Limb (tissue), 2 donors: Measurements from ENCODE around the gene PRPF40B.

Experiments used
- DNase-seq, 2 donors: peaks; one replicate each; pipeline ENCODE4 v3.0.0-alpha.2; 2016; ENCODE audit errors: extremely low spot score in 2 of 2

Gene PRPF40B

GRCh38 chr12:49658276-49658675, 34.9 kb downstream of the PRPF40B start:
- DNase-seq = no peak

DNA sequence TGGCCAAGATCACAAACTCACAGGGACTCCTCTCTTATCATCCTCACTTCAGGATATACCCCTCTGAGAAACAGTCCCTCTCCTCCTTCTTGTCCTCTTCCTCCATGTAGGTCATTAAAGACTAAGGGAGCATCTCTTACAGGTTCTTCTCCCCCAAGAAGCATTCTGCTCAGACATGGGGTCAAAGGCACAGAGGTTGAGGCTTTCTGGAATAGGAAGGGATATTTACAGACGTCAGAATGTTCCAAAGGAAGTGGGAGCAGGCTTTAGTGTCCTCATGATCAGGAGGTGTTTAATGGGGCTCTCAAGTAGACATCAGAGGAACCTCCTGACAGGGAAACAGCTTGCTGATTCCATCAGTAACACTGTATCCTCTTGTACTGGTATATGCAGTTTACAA, 36.4 kb downstream of the PRPF40B start:
- DNase-seq = no peak

DNA sequence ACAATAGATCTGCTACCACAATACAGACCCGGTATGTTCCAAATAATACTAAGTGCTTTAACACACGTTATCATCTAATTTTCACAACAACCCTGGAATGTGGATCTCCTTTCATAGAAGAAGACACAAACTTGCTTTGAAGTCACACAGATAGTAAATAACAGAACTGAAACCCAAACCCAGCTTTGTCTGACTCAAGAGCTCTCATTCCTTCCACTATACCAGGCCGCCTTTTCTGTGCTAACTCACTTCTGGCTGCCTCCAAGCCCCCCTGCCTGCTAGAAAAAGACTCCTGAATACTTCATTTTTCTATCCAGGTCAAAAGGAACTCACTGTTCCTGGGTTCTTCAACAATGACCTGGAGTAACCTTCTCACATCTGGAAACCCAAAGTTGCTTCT, 37.8 kb downstream of the PRPF40B start:
- DNase-seq = no peak

DNA sequence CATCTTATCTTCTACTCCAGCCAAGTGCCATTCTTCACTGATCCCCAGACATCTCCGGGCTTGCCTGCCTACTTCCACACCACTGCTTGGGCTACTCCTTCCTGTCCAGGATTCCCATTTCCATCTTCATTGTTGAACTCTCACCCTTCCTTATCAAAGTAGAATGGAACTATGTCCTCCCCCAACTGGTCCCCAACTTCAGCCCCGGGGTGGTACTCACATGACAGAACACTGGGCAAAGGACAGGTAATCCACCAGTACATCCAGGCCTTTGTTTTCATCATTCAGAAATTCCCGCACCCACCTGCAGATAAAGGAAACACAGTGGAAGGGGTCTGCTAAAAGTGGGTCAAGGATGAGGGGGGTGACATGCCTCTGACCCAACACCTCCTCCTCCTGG, 38.4 kb downstream of the PRPF40B start:
- DNase-seq = no peak

DNA sequence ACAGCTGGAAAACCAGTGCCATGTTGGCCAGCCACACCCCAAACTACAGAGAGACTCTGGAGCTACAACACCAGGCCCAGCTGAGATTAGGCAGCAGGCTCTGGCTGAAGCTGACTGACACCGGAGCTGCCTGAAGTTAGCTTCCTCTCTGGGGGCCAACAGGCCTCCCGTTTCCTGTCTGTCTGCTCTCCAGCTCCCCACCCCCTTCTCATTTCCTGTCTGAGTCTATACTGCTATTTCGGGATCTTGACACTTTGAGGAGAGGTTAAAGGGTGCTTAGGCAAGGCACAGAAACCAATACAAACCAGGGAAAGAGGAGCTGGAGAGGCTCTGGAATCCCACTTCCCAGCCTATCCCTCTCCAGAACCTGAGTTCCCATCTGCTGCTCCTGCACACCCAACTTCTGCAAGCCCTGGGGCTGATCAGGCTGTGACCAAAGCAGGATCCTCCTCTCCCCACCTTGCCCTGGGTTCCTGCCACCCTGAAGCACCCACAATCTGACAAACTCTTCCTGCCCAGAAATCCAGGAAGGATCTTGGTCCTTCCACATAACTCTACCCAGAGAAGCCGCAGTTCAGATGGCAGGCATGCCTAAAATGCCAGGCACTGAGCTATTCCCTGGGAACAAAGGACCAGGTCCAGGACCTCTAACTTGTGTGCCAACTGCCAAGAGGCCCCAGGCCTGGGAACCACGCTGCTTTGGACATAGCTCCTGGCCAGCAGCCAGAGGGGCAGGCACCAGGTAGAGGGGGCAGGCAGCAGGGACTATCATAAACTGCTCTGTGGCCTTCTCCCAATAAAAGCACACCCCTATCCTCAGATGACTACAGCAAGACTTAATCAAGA, 39.9 kb downstream of the PRPF40B start:
- peak; percentile 73 to 91 for DNase-seq

DNA sequence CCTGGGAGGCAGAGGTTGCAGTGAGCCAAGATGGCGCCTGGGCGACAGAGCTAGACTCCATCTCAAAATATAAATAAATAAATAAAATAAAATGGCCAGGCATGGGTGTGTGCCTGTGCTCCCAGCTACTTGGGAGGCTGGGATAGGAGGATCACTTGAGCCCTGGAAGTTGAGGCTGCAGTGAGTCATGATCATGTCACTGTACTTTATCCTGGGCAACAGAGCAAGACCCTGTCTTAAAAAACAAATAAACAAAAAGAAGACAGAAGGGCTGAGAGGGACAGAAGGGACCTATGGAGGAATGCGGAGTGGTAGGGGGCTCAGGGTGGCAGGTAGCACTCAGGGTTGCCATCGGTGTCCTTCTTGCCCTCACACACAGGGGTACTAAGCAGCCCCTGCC, 40.8 kb downstream of the PRPF40B start:
- no peak for DNase-seq

- no peak for DNase-seq
Measured at GRCh38 chr12:49664591-49665239, 41.4 kb downstream of the PRPF40B start.

- DNase-seq = no peak
Measured at GRCh38 chr12:49665384-49665783, 42.0 kb downstream of the PRPF40B start.

DNA sequence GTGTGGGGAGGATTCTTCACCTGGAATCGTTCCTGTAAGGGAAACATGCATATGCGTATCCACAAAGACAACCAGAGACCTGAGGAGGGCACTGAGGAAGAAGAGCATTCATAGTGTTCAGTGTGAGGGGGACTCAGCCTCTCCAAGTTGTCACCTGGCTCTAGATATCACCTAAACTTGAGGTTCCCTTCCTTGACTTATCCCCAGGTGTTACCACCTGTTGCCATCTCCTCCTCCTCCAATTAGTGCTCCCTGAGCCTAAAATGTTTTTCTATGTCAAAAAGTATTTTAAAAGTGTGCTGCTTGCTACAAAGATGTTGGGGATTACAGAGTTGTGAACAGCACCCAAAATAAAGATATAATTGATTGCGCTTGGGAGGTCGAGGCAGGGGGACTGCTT, 42.8 kb downstream of the PRPF40B start:
- no peak for DNase-seq

DNA sequence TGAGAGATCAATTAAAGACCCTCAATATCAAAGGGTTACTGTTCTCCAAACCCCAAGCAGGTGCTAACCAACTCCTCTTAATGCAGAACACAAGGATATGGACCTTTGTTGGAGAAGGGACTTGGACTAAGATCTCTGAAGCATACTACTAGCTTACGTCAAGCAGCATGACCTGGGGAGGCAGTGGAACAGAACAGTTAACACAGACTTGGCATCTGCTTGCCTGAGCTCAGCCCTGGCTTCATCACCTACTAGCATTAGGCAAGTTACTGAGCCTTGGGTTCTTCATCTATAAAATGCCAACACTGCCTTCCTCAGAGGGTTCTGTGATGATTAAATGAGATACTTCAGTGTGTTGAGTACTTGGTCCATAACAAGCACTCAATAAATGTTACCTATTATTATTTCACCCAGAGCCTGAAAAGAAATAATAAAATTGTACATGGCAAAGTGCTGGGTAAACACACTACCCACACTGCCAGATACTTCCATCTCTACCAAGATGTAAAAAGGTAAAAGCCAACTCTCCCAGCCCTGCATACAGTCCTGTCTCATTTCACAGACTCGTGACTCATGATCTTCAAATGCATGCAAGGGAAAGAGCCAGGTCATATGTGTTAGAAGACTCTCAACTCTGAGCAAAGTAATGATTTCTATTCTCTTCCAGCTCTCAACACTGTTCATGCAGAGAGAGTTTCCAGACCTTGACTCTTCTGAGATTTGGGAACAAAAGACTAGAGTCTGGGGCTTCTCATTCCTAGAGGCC, 44.1 kb downstream of the PRPF40B start:
- no peak for DNase-seq

GRCh38 chr12:49669796-49670195, 46.4 kb downstream of the PRPF40B start:
- no peak for DNase-seq

DNA sequence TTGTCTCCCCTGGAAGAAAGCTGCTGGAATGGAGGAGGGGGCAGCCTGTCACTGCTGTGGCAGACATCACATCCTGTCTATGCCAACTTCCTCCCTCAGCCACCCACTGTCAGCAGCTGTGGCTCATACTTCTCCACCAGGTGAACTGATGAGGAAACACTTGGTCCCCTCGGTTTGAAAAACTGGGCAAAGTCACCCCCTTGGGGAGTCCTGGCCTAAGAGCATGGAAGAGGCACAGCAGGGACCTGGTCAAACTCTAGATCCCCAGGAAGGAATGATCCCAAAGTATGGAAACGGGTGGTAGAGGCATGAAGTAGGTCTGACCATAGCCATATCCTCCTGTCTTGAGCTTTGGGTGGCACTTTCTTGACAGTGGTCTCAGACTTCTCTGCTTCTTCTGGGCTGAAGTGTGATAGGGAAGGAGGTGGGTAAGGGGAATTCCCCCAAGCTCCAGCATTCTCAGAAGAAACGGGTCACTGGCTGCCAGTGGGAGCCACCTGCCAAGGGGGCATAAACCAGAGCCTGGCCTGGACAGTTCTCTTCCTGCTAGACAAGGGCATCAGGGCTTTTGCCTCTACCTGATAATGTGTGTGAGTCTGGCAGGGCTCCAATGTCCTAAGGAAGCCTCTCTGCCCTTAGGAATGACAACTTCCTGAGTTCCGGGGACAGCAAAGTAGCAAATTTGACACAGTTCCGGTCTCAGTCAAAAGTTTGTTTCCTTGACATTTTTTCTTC, 47.8 kb downstream of the PRPF40B start:
- no peak for DNase-seq

DNA sequence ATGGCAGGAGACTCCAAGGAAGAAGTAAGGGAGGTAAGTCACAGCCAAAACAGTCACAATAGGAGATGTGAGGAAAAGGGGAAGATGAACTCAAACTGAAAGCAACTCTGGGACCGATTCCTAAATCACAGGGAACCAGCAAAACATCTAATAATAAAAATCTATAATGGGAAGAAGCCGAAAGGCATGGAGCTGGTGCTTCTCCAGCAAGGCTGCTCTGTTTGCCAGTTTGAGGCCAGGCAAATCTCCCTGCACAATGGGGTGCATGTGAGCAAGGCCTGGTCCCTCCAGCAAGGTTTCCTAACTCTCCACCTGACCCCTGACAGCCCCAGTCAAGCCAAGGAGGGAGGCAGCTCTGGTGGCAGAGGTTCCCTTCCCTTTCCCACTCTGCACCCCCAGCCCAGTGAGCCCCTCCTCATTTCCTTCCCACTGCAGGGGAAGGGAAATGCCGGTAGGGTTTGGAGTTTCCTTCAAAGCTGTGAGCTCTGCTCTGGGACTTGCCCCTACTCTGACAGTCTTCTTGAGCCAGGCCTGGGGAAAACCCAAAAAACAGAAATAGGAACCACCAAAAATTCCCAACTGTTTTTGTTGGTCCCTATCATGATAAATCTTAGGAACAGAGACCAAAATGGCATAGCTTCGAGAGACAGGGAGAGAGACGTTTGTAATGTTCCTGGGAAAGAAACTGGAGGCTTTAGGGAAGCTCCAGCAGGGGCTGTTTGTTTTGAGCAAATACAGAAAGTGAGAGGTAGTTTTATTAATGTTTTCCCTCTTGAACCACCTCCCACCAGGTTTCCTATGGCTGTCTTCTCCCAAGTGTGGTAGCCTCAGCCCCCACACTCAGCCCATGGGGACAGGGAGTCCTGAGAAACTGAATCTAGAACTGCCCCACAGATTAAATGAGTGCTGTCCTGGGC, 49.2 kb downstream of the PRPF40B start:
- DNase-seq = no peak

GRCh38 chr12:49673446-49674317, 50.3 kb downstream of the PRPF40B start:
- DNase-seq = peak; percentile 85 to 92

DNA sequence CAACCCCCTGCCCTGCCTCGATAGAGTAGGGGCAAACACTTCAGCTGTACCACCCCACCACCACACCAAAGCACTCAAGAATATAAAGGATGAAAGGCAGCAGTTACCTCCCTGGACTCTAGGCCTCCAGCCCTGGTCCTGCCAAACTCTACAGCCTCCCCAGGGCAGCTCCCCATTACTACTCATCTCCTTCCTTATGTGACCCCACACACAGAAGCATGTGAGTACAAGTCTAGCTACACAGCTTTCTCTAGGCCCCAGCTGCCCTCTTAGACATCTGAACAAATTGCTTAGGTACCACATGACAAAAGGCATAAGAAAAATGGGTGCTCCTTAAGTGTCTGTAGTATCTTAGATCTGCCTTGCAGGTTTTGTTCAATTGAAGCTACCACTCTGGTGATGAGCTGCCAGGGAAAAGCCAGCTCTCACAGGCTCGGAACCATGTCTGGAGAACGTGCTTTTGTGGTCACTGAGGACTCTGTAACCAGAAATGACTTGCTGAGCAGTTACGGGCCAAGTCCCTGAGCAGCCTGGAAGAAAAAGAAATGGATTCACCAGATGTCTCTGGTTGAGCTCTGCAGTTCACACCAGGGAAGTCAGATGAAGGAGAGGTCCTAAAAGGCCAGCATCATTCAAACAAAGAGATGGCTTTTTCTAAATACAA, 51.1 kb downstream of the PRPF40B start:
- DNase-seq = peak in 1 of 2 donors; percentile 55

- DNase-seq = peak in 1 of 2 donors; percentile 38
Measured at GRCh38 chr12:49675137-49675536, 51.8 kb downstream of the PRPF40B start.

DNA sequence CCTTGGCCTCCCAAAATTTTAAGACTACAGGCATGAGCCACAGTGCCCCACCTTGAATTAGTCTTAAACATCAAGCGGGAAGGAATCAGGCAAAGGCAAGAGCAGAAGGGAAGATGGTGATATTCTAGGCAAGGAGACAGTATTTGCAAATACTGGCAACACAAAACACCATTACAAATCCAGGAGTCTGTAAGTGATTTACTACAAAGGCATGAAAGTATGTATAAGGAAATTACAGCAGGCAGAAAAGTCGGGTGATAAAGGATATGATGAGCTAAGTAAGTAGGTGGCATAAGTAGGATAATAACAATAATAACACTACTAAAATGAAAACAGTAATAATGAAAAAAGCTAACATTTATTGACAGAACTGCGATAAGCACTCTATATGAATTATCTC, 55.4 kb downstream of the PRPF40B start:
- no peak for DNase-seq

GRCh38 chr12:49680075-49680474, 56.7 kb downstream of the PRPF40B start:
- DNase-seq = no peak
